SK-N-SH treated with all-trans-retinoic acid at 6 μM for 48 hours (cell line): ENCODE data around the gene ATP6V0B.

ENCODE experiments used
- ATAC-seq: fragments of 200-7000 bp; cut with Tn5 transposase; 3 replicates; pipeline ENCODE4 v1.9.1; 2020; ENCODE audit warnings: mild to moderate bottlenecking, moderate library complexity
- BACH2 ChIP-seq: fragments of 250-450 bp; sonication (Bioruptor Pico); IDR thresholded peaks from 2 replicates; pipeline ENCODE4 v1.9.0; 2021; ENCODE audit warnings: mild to moderate bottlenecking, borderline replicate concordance
- CSDC2 ChIP-seq: fragments of 250-450 bp; sonication (Bioruptor Pico); IDR thresholded peaks from 2 replicates; pipeline ENCODE4 v1.5.0; 2020; ENCODE audit warnings: mild to moderate bottlenecking, moderate library complexity
- ISL1 ChIP-seq: fragments of 250-450 bp; sonication (Bioruptor Pico); IDR thresholded peaks from 2 replicates; pipeline ENCODE4 v2.1.2; 2022; ENCODE audit warnings: mild to moderate bottlenecking, moderate library complexity
- OSR1 ChIP-seq: fragments of 250-450 bp; sonication (Bioruptor Pico); IDR thresholded peaks from 2 replicates; pipeline ENCODE4 v1.8.0; 2022; ENCODE audit warnings: moderate library complexity, mild to moderate bottlenecking, inconsistent platforms
- PATZ1 ChIP-seq: fragments of 250-450 bp; sonication (Bioruptor Pico); IDR thresholded peaks from 2 replicates; pipeline ENCODE4 v1.8.0; 2020; ENCODE audit warnings: mild to moderate bottlenecking, moderate library complexity, borderline replicate concordance
- POU6F1 ChIP-seq: fragments of 250-450 bp; sonication (Bioruptor Pico); IDR thresholded peaks from 2 replicates; pipeline ENCODE4 v1.8.0; 2021; ENCODE audit warnings: low read depth, mild to moderate bottlenecking, moderate library complexity, borderline replicate concordance
- PPARA ChIP-seq: fragments of 250-450 bp; sonication (Bioruptor Pico); IDR thresholded peaks from 2 replicates; pipeline ENCODE4 v1.5.0; 2020; ENCODE audit warnings: mild to moderate bottlenecking, borderline replicate concordance
- SNAI2 ChIP-seq: fragments of 250-450 bp; sonication (Bioruptor Pico); IDR thresholded peaks from 2 replicates; pipeline ENCODE4 v1.5.0; 2020; ENCODE audit warnings: mild to moderate bottlenecking, moderate library complexity
- TOX ChIP-seq: fragments of 250-450 bp; sonication (Bioruptor Pico); IDR thresholded peaks from 2 replicates; pipeline ENCODE4 v1.8.0; 2021; ENCODE audit warnings: mild to moderate bottlenecking, moderate library complexity, borderline replicate concordance
- ZFP3 ChIP-seq: fragments of 250-450 bp; sonication (Bioruptor Pico); IDR thresholded peaks from 2 replicates; pipeline ENCODE4 v1.5.0; 2020; ENCODE audit warnings: mild to moderate bottlenecking, moderate library complexity
- ZFP30 ChIP-seq: fragments of 450-650 bp; formaldehyde crosslinking; IDR thresholded peaks from 2 replicates; pipeline ENCODE4 v1.5.0; 2022; ENCODE audit warnings: mild to moderate bottlenecking, moderate library complexity
- ZNF565 ChIP-seq: fragments of 450-650 bp; formaldehyde crosslinking; conservative IDR thresholded peaks from 2 replicates; pipeline ENCODE4 v1.5.0; 2020; ENCODE audit warnings: low read depth, mild to moderate bottlenecking, moderate library complexity
- ZNF8 ChIP-seq: fragments of 450-650 bp; formaldehyde crosslinking; IDR thresholded peaks from 2 replicates; pipeline ENCODE4 v1.5.0; 2020; ENCODE audit warnings: mild to moderate bottlenecking, moderate library complexity

ATP6V0B gene

GRCh38 chr1:44025816-44026215 lies 51.1 kb downstream of the ATP6V0B start:
- ATAC-seq = no peak
- TF ChIP-seq CSDC2 (CRISPR knock-in tag) (no peak), ZFP30 (no peak), ZNF565 (CRISPR knock-in tag) (no peak), ISL1 (CRISPR knock-in tag) (no peak), TOX (no peak), PPARA (no peak), POU6F1 (no peak), ZFP3 (CRISPR knock-in tag) (no peak), ZNF8 (no peak), PATZ1 (no peak)
- TF ChIP-seq, all 23 proteins: peak for 0

GRCh38 chr1:44027320-44027719 lies 52.6 kb downstream of the ATP6V0B start:
- TF ChIP-seq CSDC2 (CRISPR knock-in tag) (no peak), ZFP30 (no peak), ISL1 (CRISPR knock-in tag) (no peak), PPARA (no peak), BACH2 (no peak), OSR1 (CRISPR knock-in tag) (no peak), PATZ1 (no peak), SNAI2 (CRISPR knock-in tag) (no peak)
- TF ChIP-seq, all 23 proteins: peak for 0
- no peak for ATAC-seq
